IPS DF 19.7 (cell line): ENCODE results near the gene MAST4.
"Not testable (repeated sequence)": the region's sequence is repeated elsewhere in the genome, so short reads cannot be mapped to it uniquely, and the experiment has no call there.

Experiments used
- DNase-seq: peaks from one replicate; pipeline ENCODE4 v3.0.0-alpha.2; 2013; ENCODE audit warnings: low read depth, low spot score

Gene MAST4

DNA sequence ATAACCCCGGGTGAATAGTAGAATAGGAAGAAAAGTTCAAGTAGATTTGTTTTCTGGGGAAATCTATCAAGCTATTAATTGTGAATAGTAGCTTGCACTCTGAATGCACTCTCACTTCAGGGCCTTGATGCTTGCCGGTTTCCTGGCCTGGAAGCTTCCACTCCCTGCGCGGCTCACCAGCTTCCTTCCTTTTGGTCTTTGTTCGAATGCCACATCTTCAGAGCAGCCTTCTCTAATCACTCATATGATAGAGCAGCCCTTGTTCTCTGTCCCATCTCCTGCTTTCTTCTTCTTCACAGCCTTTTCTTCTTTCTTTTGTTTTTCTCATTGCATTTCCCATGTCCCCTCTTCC, 146.7 kb downstream of the MAST4 start:
- DNase-seq = no peak

DNA sequence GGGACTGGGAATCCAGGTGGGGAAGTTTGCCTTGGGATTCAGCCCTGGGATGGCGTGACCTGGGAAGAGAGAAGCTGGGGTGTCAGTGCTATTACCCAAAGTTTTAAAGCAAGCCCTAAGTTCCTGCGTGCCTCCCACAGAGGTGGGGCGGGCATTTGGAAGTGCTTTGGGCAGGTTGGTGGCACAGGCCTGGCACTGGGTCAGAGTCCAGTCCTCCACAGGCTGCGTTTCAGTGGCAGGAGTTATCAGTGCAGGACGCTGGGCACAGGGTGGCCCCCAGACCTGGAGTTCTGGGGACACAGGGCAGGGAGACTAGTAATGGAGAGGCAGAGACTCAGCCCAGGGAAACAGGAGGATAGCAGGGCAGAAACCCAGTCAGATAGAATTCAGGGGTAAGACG, 147.2 kb downstream of the MAST4 start:
- no peak for DNase-seq

DNA sequence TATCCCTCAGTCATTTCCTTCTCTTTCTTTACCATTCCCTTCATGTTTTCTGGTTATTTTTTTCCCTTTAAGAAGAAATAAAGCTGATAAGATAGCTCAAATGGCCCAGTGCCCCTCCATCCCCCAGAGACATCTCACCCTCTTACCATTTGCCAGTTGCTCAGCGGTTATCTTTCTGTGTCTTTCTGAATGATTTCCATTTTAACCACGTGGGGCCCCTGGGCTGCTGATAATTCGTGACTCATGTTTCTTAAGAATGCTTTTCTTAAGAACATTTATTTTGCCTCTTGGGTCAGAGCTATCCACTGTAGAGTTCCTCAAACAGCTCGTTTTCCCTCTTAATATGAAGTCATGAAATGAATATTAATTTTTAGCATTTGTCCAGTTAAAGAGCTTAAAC, 147.8 kb downstream of the MAST4 start:
- no peak for DNase-seq

DNA sequence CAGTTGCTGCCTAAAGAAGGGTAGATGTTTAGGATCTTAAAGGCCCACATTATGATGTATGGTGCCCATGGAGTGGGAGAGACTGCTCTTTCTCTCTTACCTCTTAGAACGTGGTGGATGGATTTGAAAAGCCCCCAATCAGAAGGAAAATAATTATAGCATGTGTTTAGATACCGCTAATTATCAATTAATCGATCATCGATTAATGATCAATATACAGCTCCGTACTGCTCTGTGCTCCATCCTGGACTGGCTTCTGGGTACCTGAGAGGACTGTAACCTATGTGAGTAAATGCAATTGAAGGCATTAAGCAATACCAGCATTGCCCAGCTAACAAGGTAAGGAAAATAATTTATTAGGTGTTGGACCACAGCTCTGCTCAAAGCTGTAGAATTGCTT, 149.1 kb downstream of the MAST4 start:
- DNase-seq = no peak

DNA sequence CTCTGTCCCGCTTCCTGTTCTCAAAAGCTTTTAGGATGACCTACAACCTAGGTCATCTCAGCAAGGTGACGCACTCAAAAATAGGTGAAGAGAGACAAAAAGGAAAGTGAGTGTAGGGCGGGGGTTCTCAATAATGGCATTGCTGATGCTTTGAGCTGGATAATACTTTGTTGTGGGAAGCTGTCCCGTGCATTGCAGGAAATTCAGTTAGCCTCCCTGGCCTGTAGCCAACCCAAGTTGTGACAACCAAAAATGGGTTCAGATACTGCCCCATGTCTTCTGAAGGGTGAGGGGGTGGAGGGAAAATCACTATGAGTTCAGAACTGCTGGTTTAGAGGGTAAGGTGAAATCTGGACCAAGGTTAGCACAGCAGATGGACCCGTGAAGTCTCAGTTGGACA, 151.4 kb downstream of the MAST4 start:
- DNase-seq = no peak

DNA sequence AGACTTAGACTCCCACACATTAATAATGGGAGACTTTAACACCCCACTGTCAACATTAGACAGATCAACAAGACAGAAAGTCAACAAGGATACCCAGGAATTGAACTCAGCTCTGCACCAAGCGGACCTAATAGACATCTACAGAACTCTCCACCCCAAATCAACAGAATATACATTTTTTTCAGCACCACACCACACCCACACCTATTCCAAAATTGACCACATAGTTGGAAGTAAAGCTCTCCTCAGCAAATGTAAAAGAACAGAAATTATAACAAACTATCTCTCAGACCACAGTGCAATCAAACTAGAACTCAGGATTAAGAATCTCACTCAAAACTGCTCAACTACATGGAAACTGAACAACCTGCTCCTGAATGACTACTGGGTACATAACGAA, 156.5 kb downstream of the MAST4 start:
- DNase-seq = not testable (repeated sequence)

DNA sequence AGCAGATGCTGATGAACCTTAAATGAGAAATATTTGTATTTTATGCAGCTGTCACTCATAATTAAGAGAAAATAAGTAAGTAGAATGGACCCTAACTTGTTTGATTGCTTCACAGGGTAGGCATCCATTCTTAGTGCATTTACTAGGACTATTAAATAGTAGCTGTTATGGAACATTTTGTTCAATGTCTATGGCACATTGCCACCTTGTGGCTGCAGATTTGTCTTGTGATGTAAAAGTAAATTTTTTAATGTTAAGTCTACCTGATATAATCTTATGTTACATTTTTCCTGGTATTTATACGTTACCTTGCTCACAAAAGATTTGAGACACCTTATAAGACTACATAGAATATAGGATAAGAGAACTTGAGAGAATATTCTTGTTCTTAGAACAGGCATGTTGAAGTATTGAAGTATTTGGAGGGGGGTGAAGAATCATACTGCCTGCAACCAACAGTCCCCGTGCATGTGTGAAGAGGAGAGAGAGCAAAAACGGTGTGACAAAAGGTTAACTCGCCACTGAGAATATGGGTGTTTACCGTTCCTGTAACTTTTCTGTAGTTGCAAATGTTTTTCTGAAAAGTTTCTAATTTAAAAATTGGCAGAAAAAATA, 161.1 kb downstream of the MAST4 start:
- DNase-seq = no peak

DNA sequence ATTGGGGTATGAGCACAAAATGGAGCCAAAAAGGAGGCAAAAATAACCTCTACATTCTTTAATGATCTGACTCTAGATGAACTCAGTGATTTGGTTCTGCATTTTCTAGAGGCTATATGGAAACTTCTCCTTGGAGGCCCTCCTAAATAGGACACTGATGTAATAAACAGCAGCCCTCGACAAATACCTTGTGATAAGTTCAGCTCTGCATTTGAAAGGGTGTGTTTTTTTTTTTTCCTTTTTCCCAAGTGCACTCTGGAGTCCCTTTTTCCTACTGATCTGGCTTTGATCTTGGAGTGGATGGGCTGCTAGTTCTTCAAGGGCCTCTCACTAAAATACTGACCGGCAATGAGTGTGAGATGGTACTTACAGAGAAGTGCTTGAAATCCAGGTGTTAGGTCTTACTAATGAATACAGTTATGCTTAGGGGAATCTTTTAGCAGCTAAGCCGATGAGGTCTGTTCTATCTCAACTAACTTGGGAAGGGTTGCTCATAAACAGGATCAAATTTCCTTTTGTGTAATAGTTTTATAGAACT, 161.7 kb downstream of the MAST4 start:
- DNase-seq = no peak

DNA sequence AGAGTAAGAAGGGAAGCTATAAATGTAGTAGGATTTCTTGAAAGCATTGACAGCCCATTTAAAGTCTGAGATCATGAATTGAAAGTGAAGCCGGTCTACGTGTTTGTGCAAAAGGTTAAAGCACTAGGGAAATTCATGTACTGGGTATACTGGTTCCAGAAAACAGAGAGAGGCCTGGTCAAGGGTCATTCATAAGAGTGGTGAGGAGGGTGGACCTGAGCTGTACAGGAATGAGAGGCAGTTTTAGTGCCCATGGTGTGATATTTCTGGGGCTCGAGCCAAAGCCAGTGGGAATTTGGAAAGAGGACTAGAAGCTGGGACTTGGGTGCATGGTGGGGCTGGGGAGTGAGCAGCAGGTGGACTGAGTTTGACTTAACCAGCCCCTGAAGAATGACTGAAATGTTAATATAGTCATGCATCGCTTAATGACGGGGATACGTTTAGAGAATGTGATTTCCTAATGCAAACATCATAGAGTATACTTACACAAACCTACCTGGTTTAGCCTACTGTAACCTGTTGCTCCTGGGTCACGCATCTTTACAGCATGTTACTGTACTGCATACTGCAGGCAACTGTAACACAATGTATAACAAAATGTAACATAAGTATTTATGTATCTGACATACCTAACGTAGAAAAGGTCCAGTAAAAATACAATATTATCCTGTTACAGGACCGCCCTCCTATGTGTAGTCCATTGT, 173.0 kb downstream of the MAST4 start:
- no peak for DNase-seq

DNA sequence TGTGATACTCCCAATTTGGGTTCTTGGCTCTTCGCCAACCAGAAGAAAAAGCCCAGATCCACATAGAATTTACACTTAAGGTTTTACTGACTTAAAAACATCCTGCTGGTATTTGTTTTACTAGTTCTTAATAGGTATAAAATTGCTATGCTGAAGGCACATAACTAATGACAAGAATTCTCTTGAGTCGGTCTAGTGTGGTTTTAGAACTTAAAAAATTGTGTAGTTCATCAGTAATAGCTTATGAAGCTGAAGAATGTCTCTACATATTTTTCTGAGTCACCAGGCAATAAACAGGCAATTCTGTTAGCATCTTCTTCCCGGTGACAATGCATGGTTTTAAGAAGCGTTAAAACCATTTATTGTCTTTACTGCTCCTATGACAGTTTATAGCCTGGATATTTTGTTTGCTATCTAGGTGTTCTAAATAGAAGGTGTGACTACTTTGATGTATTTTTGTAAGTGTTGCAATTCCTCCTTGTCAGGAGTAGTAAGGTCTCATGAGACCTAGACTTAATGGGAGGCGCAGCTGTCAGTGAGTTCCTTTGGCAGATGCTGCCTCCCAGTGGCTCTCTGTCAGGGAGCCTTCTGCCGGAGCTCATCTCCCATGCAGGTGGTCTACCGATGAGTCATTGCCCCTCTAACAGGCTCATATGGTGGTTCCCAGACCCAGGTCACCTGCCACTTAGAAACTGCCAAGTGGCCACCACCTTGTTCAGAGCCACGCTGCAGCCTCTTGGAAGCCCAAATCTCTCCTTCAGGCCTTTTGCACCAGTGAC, 173.8 kb downstream of the MAST4 start:
- peak; percentile 45 for DNase-seq

DNA sequence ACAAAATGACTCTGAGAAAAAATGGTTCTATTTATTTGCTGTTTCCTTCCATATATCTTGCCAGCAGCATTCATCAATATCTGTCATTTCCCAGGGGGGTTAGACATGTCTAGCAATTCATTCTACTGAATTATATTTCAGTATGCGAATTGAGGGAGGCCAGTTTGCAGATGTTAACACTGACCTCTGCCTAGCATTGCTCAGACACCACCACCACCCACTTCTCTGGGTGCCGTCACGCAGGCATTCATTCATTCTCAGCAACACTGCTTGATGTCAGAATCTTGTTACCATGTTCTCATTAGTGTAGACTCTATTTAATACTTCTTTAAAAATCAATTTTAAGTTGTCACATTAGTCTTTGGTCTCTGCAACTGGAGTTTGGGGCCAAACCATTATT, 181.7 kb downstream of the MAST4 start:
- no peak for DNase-seq

DNA sequence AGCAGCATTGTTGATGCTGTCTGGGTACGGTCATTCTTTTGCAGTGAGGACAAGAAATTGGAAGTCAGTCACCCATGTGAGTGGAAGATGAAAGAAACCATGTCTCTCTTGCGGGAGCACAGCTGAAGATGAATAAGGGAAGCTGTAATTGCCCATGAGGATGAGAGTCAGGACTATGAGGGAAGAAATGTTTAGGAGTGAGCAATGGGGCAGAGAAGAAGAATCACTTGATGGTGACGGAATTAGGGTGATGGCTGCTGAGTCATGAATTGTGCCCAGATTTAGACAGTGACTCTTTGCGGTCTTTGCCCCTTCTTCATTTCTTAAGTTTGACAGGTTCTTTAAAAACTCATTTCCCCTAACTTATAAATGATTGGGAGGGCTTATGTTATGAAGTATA, 183.3 kb downstream of the MAST4 start:
- no peak for DNase-seq

DNA sequence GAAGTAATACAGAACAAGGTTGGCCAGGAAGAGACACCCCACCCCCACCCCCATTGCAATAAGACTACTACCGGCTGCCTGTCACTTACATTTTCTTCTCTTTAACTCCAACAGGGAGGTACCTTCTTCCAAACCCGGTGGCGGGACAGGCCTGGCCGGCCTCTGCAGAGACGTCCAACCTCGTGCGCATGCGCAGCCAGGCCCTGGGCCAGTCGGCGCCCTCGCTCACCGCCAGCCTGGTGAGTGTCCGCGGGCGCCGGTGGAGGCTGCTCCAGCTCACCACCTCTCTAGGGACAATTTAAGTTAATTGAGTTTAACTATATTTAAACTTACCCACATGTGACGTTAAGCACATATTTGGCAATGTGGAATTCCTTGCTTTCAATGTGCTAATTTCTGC, 192.4 kb downstream of the MAST4 start:
- no peak for DNase-seq

DNA sequence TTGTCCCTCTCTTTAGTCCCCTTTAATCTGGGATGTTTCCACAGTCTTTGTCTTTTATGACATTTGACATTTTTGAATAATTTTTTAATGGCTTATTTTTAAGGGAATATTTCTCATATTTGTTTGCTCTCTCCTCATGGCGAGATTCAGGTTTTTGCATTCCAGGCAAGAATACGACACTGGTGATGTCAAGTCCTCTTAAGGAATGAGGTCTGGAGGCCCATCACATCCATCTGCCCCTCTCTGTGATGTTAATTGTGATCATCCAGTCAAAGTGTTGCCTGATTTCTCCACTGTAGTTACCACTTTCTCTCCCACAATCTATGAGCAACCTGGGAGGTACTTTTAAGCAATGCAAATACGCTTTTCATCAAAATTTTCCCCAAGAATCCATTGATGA, 193.2 kb downstream of the MAST4 start:
- no peak for DNase-seq

DNA sequence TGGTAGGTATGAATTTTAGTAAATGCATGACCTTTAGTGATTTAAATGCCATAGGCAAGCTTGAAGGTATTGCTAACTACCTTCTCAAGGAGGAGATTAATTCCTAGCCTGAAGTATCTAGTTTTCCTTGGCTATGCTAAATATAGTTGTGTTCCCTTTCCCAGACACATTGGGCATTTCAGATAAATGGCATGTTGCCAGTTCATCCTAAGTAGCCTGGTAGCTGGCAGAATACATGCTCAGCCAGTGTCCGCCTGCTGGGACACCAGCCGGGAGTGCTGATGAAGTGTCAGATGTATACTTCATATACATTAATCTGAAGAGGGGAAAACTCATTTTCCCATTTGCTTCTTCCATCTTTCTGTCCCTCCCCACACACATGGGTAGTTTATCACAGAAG, 196.9 kb downstream of the MAST4 start:
- DNase-seq = no peak

DNA sequence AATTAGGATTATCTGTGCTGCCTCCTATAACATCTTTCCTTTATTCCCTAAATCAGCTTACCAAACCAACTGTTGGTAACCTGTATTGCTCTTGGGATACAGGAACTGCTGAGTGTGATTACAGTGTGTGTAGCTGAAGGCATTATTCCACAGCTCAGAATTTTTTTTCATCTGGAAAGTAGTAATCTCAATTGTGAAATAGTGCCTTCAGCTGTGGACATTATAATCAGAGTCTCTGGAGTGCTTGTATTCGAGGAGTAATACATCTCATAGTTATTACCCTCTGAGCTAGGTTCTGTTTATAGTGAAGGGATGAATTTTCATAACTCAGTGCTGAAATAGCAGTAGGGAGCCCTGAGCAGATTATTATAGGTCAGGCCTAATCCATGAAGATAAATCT, 199.5 kb downstream of the MAST4 start:
- no peak for DNase-seq

DNA sequence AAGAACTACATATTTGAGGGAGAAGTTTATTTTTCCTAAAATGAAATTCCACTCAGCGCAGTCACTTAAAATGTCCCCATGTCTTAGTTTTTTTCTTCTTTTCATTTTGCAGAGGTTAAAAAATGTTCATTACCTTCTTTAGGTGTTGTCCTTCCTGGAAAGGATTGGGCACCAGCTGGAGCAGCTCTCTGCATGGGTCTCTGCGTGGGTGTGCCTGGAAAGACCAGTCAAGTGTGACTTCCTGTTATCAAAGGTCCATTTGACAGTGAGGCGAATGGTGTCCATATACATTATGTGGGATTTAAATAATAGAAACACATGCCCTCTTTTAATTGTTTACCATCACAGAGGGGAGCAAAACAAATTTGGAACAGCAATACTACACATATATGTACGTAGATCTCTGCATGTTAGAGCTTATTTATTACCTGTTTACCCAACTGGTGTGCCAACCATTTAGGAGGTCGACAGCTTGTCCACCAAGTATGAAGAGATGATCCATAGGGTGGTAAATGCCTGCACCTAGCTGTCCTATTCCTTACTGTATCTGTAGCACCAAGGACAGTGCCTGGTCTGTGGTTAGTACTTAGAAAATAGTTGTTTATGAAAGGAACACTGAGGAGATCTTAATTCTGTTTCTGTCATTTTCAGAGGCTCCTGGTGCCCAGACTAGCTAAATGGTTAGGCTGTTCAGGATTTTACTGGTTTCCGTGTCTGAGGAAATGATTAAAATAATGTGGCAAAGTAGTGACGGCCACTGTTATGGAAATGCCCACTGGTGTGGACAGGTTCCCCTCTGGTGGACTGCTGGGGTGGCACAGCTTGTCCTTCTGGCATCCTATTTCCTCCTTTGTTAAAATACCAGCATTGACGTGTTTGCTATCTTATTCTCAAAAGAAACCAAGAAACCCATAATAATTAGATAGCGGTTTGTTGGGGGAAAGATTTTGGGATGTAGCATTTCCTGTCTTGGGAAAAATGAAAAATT, 200.4 kb downstream of the MAST4 start:
- no peak for DNase-seq

DNA sequence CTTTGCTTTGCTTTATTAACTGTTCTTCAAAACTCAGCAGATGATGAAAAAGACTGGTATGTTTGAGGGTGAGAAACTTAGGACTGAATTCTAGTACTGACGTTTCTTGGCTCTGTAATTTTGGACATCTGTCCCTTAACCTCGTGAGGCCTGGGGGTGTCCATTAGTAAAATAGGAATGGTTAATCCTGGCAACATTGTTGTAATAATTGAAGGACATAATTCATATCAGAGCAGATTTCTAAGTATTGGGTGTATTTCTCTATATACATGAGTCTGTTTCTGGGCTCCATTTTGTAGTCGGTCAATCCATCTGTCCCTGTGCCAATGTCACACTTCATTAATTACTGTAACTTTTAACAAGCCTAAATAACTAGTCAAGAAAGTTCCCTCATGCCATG, 206.7 kb downstream of the MAST4 start:
- DNase-seq = no peak

DNA sequence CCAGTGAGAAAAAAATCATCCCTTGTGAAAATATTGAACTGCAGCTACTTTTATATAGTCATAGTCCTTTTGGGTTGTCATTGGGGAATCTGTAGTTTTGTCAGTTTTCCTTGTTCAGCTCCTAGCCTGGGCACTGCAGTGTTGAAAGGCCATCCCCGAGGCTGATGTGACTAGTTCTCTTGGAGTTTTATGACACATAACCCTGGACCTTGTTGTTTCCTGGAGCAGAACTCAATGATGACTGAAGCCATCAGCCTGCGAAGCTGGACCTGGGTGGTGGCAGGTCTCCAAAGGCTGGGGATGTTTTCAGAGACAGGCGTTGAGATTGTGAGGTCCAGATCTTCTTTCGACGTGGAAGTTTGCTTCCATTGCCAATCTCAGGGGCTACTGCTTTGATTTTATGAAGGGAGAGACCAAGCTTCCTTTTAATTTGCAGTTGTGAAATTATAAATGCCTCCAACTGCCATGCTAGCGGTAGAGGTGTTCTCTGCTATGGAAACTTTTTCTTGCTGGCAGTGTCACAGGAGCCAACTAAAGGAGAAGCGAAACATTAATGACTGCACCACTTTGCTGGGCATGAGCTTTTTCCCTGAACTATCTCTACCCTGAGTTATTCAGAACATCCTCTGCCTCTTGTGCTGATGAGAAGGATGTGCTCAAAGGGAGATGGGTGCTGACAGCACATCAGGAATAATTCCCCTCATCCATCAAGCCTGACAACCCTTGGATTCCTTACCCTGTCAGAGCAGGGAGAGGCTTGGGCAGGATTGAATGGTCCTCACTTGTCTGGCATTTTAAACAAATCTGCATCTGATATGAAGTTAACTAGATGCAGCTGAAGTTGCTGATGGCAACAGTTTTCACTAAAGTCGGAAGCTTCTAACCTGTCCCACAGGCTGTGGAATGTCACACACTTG, 209.6 kb downstream of the MAST4 start:
- no peak for DNase-seq

DNA sequence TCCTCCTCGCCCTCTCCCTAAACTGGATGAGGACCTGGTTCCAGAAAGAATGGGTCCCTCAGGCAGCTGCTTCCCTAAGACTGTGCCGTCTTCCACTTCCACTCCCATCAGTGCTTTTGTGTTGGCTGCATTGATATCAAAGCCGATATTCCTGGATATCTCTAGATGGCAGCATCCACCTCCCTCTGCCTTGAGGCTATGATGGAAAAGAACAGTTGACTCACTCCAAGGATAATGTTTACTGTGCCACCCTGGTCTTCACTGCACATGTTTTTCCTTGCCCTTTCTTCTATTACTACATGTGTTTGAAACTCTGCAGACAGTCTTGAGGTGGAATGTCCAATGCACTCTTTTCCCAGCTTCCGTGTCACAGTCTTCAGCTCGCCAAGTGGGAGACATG, 211.6 kb downstream of the MAST4 start:
- DNase-seq = no peak

DNA sequence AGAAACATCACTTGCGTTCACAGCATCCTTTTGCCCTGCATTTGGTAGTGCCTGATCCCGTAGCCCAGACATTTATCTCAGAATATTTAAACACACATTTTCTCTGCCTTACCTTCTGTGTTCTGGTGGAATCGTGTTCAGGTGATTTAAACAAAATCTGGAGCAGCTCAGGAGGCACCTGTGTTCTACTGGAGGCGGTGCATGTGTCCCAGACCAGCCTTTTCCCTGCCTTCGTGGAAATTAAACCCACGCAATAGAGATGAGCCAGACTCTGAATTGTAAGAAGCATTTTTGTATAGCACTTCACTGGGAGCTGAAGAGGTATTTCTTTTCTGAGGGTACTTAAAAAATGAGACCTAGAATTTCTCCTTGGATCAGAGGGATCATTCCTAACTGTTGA, 212.5 kb downstream of the MAST4 start:
- DNase-seq = no peak
